Activated T-helper 17 cell treated with anti-CD3 and anti-CD28 coated beads, Interleukin-2, amount 50 U/mL, for 72 hours (primary cell): ENCODE measurements around the gene PTPRD. TPM values are rescaled to one million over a fixed set of nuclear protein-coding genes. Genes with fewer than 3 reads are reported as not detected.
A peak's percentile ranks its signal among the peaks of the same experiment; 100 is the strongest.

Source experiments
- ATAC-seq: fragments of 150-1000 bp; cut with Tn5 transposase; replicated peaks from 2 replicates; pipeline ENCODE4 v1.10.0; 2021; ENCODE audit warnings: mild to moderate bottlenecking, moderate library complexity
- H3K27ac Mint-ChIP-seq: one replicate; pipeline ENCODE4 v1.8.0; 2022; ENCODE audit warnings: mixed read lengths
- H3K27me3 Mint-ChIP-seq: one replicate; pipeline ENCODE4 v1.8.0; 2022; ENCODE audit warnings: mixed read lengths
- H3K36me3 Mint-ChIP-seq: one replicate; pipeline ENCODE4 v1.8.0; 2022; ENCODE audit warnings: low read depth, mild to moderate bottlenecking, mixed read lengths
- H3K4me1 Mint-ChIP-seq: one replicate; pipeline ENCODE4 v1.8.0; 2022; ENCODE audit warnings: mixed read lengths
- H3K4me3 Mint-ChIP-seq: one replicate; pipeline ENCODE4 v1.8.0; 2022; ENCODE audit warnings: mild to moderate bottlenecking, mixed read lengths
- H3K9me3 Mint-ChIP-seq: one replicate; pipeline ENCODE4 v1.8.0; 2022; ENCODE audit warnings: mixed read lengths
- total RNA-seq, 2 donors: library from RNA; stranded (reverse); gene quantifications; one replicate each; pipeline ENCODE4 v1.2.3, GENCODE V29; 2022

Gene PTPRD
- total RNA-seq, 2 donors from 2014 or later: 0.04 TPM; not detected in 1

DNA sequence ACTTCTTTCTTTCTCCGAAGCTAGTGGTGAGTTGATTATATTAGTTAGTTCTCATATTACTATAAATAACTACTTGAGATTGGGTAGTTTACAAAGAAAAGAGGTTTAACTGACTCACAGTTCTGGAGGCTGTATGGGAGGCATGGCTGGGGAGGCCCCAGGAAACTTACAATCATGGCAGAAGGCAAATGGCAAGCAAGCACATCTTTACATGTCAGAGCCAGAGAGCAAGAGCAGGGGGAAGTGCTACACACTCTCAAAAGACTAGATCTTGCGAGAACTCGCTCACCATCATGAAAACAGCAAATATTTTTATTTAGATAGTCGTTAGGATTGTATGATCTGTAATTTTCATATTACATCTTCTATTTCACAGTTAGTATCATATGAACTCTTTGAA, 711.2 kb downstream of the PTPRD start:
- no peaks in the 10 kb centered on the region for H3K9me3 Mint-ChIP-seq
- H3K27ac Mint-ChIP-seq: no peak overlapping the region
- no peak overlapping the region for H3K4me3 Mint-ChIP-seq
- no peaks in the 10 kb centered on the region for H3K36me3 Mint-ChIP-seq
- H3K27me3 Mint-ChIP-seq: no peaks in the 10 kb centered on the region
- ATAC-seq: no peak
- H3K4me1 Mint-ChIP-seq: no peaks in the 10 kb centered on the region

DNA sequence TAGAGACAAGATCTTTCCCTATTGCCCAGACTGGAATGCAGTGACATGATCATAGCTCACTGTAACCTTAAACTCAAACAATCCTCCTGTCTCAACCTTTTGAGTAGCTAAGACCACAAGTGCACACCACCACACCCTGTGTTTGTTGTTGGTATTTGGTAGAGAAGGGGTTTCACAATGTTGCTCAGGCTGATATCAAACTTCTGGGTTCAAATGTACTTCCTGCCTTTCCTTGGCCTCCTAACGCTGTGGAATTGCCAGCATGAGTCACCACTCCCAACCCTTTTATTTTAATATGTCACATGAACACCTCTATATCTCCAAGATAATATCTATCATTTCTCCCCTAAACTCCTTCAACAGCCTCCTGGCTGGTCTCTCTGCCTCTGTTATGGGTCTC, 719.0 kb downstream of the PTPRD start:
- Mint-ChIP-seq H3K9me3 (no peaks in the 10 kb centered on the region), H3K4me3 (no peak overlapping the region), H3K27ac (no peak overlapping the region), H3K27me3 (no peaks in the 10 kb centered on the region), H3K4me1 (no peaks in the 10 kb centered on the region), H3K36me3 (no peaks in the 10 kb centered on the region)
- no peak for ATAC-seq

GRCh38 chr9:9892217-9892616, 720.6 kb downstream of the PTPRD start:
- Mint-ChIP-seq H3K4me3 (no peak overlapping the region), H3K9me3 (peaks cover 4% of the 10 kb centered on the region), H3K4me1 (no peaks in the 10 kb centered on the region), H3K36me3 (no peaks in the 10 kb centered on the region), H3K27ac (no peak overlapping the region), H3K27me3 (no peaks in the 10 kb centered on the region)
- ATAC-seq: no peak

- Mint-ChIP-seq H3K27me3 (no peaks in the 10 kb centered on the region), H3K4me3 (no peak overlapping the region), H3K27ac (no peak overlapping the region), H3K36me3 (no peaks in the 10 kb centered on the region), H3K9me3 (no peaks in the 10 kb centered on the region), H3K4me1 (no peaks in the 10 kb centered on the region)
- ATAC-seq: no peak
These were observed 731.1 kb downstream of the PTPRD start for GRCh38 chr9:9881692-9882091.

GRCh38 chr9:9874270-9874669, 738.5 kb downstream of the PTPRD start:
- no peaks in the 10 kb centered on the region for H3K36me3 Mint-ChIP-seq
- no peaks in the 10 kb centered on the region for H3K9me3 Mint-ChIP-seq
- H3K4me1 Mint-ChIP-seq: no peaks in the 10 kb centered on the region
- no peak overlapping the region for H3K27ac Mint-ChIP-seq
- H3K27me3 Mint-ChIP-seq: no peaks in the 10 kb centered on the region
- no peak overlapping the region for H3K4me3 Mint-ChIP-seq
- no peak for ATAC-seq

DNA sequence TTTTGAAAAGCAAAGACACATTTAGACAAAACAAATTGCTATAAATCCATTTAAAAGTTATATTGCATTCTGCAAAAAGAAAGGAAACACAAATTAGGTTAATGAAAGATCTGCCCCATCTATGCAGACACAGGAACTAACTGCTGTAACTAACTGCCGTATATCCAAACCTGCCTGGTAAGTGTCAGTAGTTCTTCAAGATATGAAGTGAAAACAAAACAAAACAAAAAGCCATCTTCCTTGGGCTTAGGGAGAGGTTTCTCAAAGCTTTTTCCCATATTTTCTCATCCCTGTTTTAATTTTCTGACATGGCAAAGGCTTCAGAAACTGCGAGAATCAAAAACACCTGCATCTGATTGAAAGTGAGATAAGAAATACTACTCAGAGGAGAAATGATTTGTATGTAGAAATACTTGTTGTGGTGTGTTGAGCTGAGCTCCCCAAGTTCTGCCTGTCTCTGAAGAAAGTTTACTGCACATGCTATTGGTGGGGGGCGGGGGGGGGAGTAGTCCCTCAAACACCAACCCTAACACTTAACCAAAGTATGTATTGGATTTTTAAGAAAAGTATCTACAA, 750.5 kb downstream of the PTPRD start:
- Mint-ChIP-seq H3K27me3 (no peaks in the 10 kb centered on the region), H3K9me3 (no peaks in the 10 kb centered on the region), H3K4me3 (no peak overlapping the region), H3K36me3 (no peaks in the 10 kb centered on the region), H3K4me1 (no peaks in the 10 kb centered on the region), H3K27ac (no peak overlapping the region)
- no peak for ATAC-seq

GRCh38 chr9:9855177-9856078, 757.4 kb downstream of the PTPRD start:
- Mint-ChIP-seq H3K4me3 (no peak overlapping the region), H3K9me3 (no peaks in the 10 kb centered on the region), H3K4me1 (no peaks in the 10 kb centered on the region), H3K27me3 (peaks cover 3% of the 10 kb centered on the region), H3K36me3 (no peaks in the 10 kb centered on the region), H3K27ac (no peak overlapping the region)
- no peak for ATAC-seq

DNA sequence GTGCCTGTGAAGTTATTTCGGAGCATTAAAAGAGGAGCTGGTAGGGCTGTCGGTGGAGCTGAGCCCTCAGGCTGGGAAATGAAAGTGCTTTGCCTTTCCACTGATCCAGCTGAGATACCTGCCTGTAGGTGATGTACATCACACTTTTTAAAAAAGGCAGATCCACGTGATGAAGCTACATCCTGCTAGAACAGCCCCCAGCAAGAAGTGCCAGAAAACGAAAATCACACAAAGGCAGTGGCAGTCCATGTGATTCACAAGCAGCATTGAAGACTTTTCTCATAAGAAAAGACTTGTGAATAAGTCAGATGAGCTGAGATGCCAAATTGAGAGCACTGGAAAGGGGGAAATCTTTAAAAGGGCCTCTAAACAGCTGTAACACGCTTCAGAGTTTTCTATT, 765.1 kb downstream of the PTPRD start:
- no peaks in the 10 kb centered on the region for H3K9me3 Mint-ChIP-seq
- no peak overlapping the region for H3K4me3 Mint-ChIP-seq
- no peaks in the 10 kb centered on the region for H3K36me3 Mint-ChIP-seq
- H3K4me1 Mint-ChIP-seq: peaks cover 4% of the 10 kb centered on the region
- no peaks in the 10 kb centered on the region for H3K27me3 Mint-ChIP-seq
- no peak overlapping the region for H3K27ac Mint-ChIP-seq
- ATAC-seq: no peak

DNA sequence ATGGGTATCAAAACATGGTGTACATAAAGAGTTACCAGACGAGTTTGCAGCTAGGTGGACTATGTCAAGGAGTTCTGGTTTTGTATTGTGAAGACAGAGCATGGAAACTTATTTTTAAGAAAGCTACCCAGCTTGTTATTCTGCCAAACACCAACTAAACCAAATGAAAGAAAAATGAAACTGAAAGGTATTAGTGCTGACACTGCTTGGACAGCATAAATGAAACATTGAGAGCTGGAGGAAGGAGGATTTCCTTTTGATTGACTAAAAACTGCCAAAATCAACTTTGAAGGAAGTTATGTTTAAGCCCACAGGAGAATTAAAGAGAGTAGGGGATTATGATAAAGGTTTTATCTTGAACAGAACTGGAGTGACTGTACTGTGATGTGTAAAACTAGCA, 766.2 kb downstream of the PTPRD start:
- Mint-ChIP-seq H3K27me3 (no peaks in the 10 kb centered on the region), H3K4me3 (peak overlapping the region; percentile 18), H3K9me3 (no peaks in the 10 kb centered on the region), H3K4me1 (peaks cover 4% of the 10 kb centered on the region), H3K36me3 (no peaks in the 10 kb centered on the region), H3K27ac (no peak overlapping the region)
- peak; percentile 26 for ATAC-seq

DNA sequence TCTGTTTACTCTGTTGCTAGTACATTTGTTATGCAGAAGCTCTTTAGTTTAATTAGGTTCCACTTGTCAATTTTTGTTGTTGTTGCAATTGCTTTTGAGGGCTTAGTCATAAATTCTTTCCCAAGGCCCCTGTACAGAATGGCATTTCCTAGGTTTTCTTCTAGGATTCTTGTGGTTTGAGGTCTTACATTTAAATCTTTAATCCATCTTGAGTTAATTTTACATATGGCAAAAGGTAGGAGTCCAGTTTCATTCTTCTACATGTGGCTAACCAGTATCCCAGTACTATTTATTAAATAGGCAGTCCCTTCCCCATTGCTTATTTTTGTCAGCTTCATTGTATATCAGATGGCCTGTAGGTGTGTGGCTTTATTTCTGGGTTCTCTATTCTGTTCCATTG, 792.4 kb downstream of the PTPRD start:
- Mint-ChIP-seq H3K4me3 (no peak overlapping the region), H3K27me3 (no peaks in the 10 kb centered on the region), H3K36me3 (no peaks in the 10 kb centered on the region), H3K4me1 (no peaks in the 10 kb centered on the region), H3K9me3 (no peaks in the 10 kb centered on the region), H3K27ac (no peak overlapping the region)
- ATAC-seq: no peak

GRCh38 chr9:9819886-9820285, 792.9 kb downstream of the PTPRD start:
- Mint-ChIP-seq H3K27ac (no peak overlapping the region), H3K27me3 (no peaks in the 10 kb centered on the region), H3K36me3 (no peaks in the 10 kb centered on the region), H3K4me1 (no peaks in the 10 kb centered on the region), H3K4me3 (no peak overlapping the region), H3K9me3 (no peaks in the 10 kb centered on the region)
- ATAC-seq: no peak

DNA sequence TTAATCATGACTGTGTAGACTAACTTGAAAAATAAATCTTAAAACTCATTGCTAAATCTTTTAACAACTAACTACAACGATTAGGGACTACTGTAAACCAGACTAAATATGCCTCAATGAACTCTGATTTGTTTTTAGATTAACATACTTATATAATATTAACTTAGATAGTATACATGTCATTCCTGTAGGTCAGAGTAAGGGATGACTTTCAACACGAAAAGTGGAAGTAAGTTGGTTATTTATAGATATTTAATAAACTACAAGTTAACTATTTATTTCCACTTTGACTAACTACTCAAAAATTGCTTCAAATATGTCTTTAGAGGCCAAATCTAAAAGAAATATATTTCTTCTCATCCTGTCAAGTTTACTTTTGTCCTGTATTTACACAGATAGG, 795.6 kb downstream of the PTPRD start:
- Mint-ChIP-seq H3K9me3 (no peaks in the 10 kb centered on the region), H3K36me3 (no peaks in the 10 kb centered on the region), H3K4me1 (no peaks in the 10 kb centered on the region), H3K4me3 (no peak overlapping the region), H3K27ac (no peak overlapping the region), H3K27me3 (no peaks in the 10 kb centered on the region)
- no peak for ATAC-seq

DNA sequence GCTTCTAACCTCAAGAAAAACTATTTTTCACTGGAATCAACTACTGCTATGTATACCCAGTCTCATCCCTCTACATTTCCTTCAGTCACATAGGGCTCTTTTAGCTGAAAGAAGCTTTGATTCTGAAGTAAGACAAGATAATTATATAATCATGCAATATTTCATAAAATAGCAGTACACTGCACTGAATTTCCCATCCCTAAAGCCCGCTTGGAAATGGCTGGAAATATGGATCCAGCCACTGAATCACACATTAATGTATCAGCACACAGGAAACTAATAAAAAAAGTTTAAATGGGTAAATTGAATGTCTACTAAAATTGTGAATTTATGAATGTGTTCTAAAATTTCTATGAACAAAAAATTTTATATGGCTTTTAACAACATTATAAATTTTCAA, 808.7 kb downstream of the PTPRD start:
- ATAC-seq: no peak
- Mint-ChIP-seq H3K4me3 (no peak overlapping the region), H3K27me3 (peaks cover 7% of the 10 kb centered on the region), H3K4me1 (no peaks in the 10 kb centered on the region), H3K9me3 (no peaks in the 10 kb centered on the region), H3K27ac (no peak overlapping the region), H3K36me3 (no peaks in the 10 kb centered on the region)

- no peaks in the 10 kb centered on the region for H3K4me1 Mint-ChIP-seq
- H3K36me3 Mint-ChIP-seq: no peaks in the 10 kb centered on the region
- H3K9me3 Mint-ChIP-seq: no peaks in the 10 kb centered on the region
- H3K27me3 Mint-ChIP-seq: no peaks in the 10 kb centered on the region
- no peak overlapping the region for H3K4me3 Mint-ChIP-seq
- ATAC-seq: no peak
- H3K27ac Mint-ChIP-seq: no peak overlapping the region
These were observed 813.5 kb downstream of the PTPRD start for GRCh38 chr9:9799287-9799686.

DNA sequence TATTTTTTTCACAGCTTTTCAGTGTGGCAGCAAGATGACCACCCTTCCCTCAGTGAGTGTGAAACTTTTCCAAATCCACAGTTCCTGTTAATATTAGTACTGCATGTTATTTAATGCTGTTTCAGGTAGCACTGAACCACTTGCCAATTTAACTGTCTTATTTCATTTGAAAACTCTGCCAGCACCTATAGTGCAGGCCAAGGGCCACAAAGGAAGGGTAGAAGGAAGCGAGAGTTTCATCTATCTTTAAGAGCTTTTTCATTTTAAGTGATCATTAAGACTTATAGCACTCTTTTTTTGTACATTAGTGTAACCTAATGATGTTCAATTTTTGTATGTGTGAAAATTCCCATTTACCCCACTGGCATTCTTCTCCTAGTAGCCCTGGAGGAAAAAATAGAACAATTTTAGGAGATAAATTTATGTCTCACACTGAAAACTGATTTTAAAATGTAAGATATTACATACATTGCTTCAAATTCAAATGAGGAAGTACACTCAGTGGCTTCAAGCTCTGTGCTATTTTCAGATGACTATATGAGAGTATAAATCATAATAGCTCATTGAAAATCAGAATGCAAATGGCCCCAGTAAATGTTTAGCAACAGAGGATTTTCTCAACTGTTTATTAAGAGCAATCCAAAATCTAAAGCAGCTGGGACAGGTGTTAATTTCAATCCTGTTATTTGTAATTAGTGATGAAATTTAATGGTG, 820.5 kb downstream of the PTPRD start:
- Mint-ChIP-seq H3K36me3 (no peaks in the 10 kb centered on the region), H3K9me3 (no peaks in the 10 kb centered on the region), H3K27ac (no peak overlapping the region), H3K4me1 (no peaks in the 10 kb centered on the region), H3K27me3 (no peaks in the 10 kb centered on the region), H3K4me3 (no peak overlapping the region)
- ATAC-seq: no peak
